Caco-2 (cell line): ENCODE data around the gene PRPF31. TPM values are rescaled to one million over a fixed set of nuclear protein-coding genes. Genes with fewer than 3 reads are reported as not detected.
"Not testable (repeated sequence)": the region's sequence is repeated elsewhere in the genome, so short reads cannot be mapped to it uniquely, and the experiment has no call there.

Experiments used
- BruUV-seq: library from RNA; stranded (reverse); fragments of 400-500 nt; replicated peaks from 2 replicates; lab custom pipeline; 2021; lab: Mats Ljungman, UMichigan
- CTCF ChIA-PET: fragments of 300-600 bp; sonication (Branson Sonifier 250); formaldehyde crosslinking; loops from one replicate; lab custom pipeline; 2022; ENCODE audit warnings: antibody characterized with exemption; lab: Charles Lee
- POLR2A ChIA-PET: fragments of 300-600 bp; sonication (Branson Sonifier 250); formaldehyde crosslinking; loops from one replicate; lab custom pipeline; 2022; ENCODE audit warnings: antibody characterized with exemption; lab: Charles Lee
- DNase-seq, 2 experiments: peaks; one replicate each; pipeline versions ENCODE4 v3.0.0 to v3.0.0-alpha.2; 2020 to 2022
- H3K27me3 ChIP-seq: replicated peaks from 2 replicates; pipeline ENCODE4 v1.6.0; 2011; ENCODE audit warnings: low read length; ENCODE audit not compliant: control insufficient read depth, insufficient read depth
- H3K36me3 ChIP-seq: 2 replicates; pipeline ENCODE4 v1.5.1; 2011; ENCODE audit warnings: low read length; ENCODE audit not compliant: control insufficient read depth, insufficient read depth
- H3K4me1 ChIP-seq: fragments of 250-450 bp; sonication (Bioruptor Pico); 2 replicates; pipeline ENCODE4 v1.5.1; 2020; ENCODE audit warnings: mild to moderate bottlenecking
- H3K4me3 ChIP-seq: 2 replicates; pipeline ENCODE4 v1.5.1; 2011; ENCODE audit warnings: low read depth, mild to moderate bottlenecking, control low read depth, low read length
- H3K9me3 ChIP-seq: fragments of 250-450 bp; sonication (Bioruptor Pico); 2 replicates; pipeline ENCODE4 v1.5.1; 2020; ENCODE audit warnings: mild to moderate bottlenecking, moderate library complexity
- H3K27ac Mint-ChIP-seq: one replicate; pipeline ENCODE4 v1.8.0; 2022; ENCODE audit warnings: mixed read lengths; ENCODE audit not compliant: unreplicated experiment
- H3K27me3 Mint-ChIP-seq: one replicate; pipeline ENCODE4 v1.8.0; 2022; ENCODE audit warnings: mixed read lengths; ENCODE audit not compliant: insufficient read depth, unreplicated experiment
- H3K36me3 Mint-ChIP-seq: one replicate; pipeline ENCODE4 v1.8.0; 2022; ENCODE audit warnings: mild to moderate bottlenecking, mixed read lengths; ENCODE audit not compliant: insufficient read depth, unreplicated experiment
- H3K4me1 Mint-ChIP-seq: one replicate; pipeline ENCODE4 v1.8.0; 2022; ENCODE audit warnings: low read depth, mixed read lengths; ENCODE audit not compliant: unreplicated experiment
- H3K4me3 Mint-ChIP-seq: one replicate; pipeline ENCODE4 v1.8.0; 2022; ENCODE audit warnings: mild to moderate bottlenecking, moderate library complexity, mixed read lengths; ENCODE audit not compliant: unreplicated experiment
- H3K9me3 Mint-ChIP-seq: one replicate; pipeline ENCODE4 v1.8.0; 2022; ENCODE audit warnings: mixed read lengths; ENCODE audit not compliant: unreplicated experiment
- CTCF ChIP-seq, 2 experiments: fragments of 200-600 bp in 1 of 2; IDR thresholded peaks; 1 replicate in 1 of 2; 2 replicates in 1 of 2; pipeline versions ENCODE4 v1.5.1 to v1.8.0; 2011 to 2022; ENCODE audit warnings: antibody characterized with exemption in 1 of 2, control low read depth in 1 of 2, inconsistent platforms in 1 of 2, low read depth in 1 of 2, low read length in 1 of 2, mild to moderate bottlenecking in 1 of 2, moderate library complexity in 1 of 2; ENCODE audit not compliant: insufficient read depth in 1 of 2, severe bottlenecking in 1 of 2, unreplicated experiment in 1 of 2
- intact Hi-C: fragments of 100-400 bp; cut with micrococcal nuclease; formaldehyde crosslinking; loops from one replicate; pipeline ENCODE4 v1.10.0; 2022; ENCODE audit not compliant: unreplicated experiment
- total RNA-seq: library from RNA; stranded (reverse); gene quantifications from 2 replicates; pipeline ENCODE4 v1.2.3, GENCODE V29; 2022

PRPF31 gene
- total RNA-seq, 1 experiment from 2014 or later, result 99.0 TPM

DNA sequence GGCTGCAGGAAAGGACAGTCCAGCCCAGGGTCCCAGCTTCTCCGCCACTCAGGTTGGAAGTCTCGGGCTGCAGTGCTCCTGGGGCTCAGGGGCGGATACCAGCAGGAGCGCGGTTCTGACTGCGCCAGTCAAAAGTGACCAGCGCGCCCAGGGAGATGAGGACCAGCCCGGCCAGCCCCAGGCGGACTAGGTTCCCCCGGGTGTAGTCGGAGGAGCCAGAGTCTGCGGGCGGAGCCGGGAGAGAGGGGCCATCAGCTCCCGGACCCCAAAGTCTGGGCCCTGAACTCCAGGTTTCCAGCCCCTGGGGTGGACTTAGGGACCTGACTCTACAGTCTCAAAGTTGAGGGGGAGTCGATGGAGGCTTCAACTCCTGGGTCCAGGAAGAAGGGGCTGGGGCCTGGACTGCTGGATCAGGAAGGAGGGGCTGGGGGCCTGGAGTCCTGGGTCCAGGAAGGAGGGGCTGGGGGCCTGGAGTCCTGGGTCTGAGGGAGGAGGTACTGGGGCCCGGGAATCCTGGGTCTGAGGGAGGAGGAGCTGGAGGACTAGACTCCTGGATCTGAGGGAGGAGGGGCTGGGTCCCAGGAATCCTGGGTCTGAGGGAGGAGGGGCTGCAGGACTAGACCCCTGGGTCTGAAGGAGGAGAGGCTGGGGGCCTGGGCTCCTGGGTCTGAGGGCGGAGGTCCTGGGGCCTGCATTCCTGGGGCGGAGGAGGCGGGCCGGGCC is 20.3 kb upstream of the PRPF31 start:
- peaks cover 9% of the 10 kb centered on the region for H3K9me3 Mint-ChIP-seq
- ChIA-PET CTCF (interaction anchor here (0.6 to 1.0 kb wide), 7 partner anchors 34 to 656 kb away, joined by 3 to 8 read pairs (median 4); partner anchors contain the start of gene MBOAT7), POLR2A (interaction anchor here (0.7 kb wide), 1 partner anchor 42 kb away, joined by 3 read pairs; the partner anchor contains the start of gene CNOT3)
- Histone ChIP-seq H3K27me3 (no peaks in the 10 kb centered on the region), H3K4me1 (peaks cover 13% of the 10 kb centered on the region), H3K9me3 (no peaks in the 10 kb centered on the region; the same call in 1 of the 2 replicates), H3K36me3 (no peaks in the 10 kb centered on the region), H3K4me3 (peak overlapping the region; percentile 42)
- no peaks in the 10 kb centered on the region for H3K36me3 Mint-ChIP-seq
- H3K27ac Mint-ChIP-seq, result no peak overlapping the region
- intact Hi-C loops, result no loop called here
- no peak for TF ChIP-seq CTCF (IDR thresholded peaks at IDR 0.05; ENCODE audit: insufficient read depth in 1 of 2, low read depth in 1 of 2, low read length in 1 of 2, severe bottlenecking in 1 of 2, unreplicated experiment in 1 of 2)
- H3K4me1 Mint-ChIP-seq, result peaks cover 7% of the 10 kb centered on the region
- H3K27me3 Mint-ChIP-seq, result peaks cover 7% of the 10 kb centered on the region
- H3K4me3 Mint-ChIP-seq, result peak overlapping the region; percentile 68
- no peak for DNase-seq
- BruUV-seq, result no TSS peak

GRCh38 chr19:54095859-54096616 is 19.5 kb upstream of the PRPF31 start:
- not testable (repeated sequence) for H3K27me3 Mint-ChIP-seq, H3K4me1 Mint-ChIP-seq, H3K27me3 ChIP-seq, H3K36me3 Mint-ChIP-seq, BruUV-seq, H3K36me3 ChIP-seq, H3K9me3 Mint-ChIP-seq, H3K9me3 ChIP-seq
- H3K27ac Mint-ChIP-seq, result peak overlapping the region; percentile 36
- POLR2A ChIA-PET, result interaction anchor here (0.7 kb wide), 1 partner anchor 41 kb away, joined by 3 read pairs; the partner anchor contains the start of gene CNOT3
- peak; percentile 56 to 65 for DNase-seq
- intact Hi-C loops, result loop anchor here (1.0 kb wide), 1 partner anchor 254 kb away; no protein-coding TSS in a partner anchor
- CTCF ChIA-PET, result interaction anchor here (0.6 to 1.0 kb wide), 7 partner anchors 35 to 657 kb away, joined by 3 to 8 read pairs (median 4); partner anchors contain the start of gene MBOAT7
- peak overlapping the region; percentile 68 for H3K4me3 Mint-ChIP-seq
- H3K4me1 ChIP-seq, result peaks cover 13% of the 10 kb centered on the region
- H3K4me3 ChIP-seq, result peak overlapping the region; percentile 42

GRCh38 chr19:54096617-54097106 is 18.9 kb upstream of the PRPF31 start:
- TF ChIP-seq CTCF (IDR thresholded peaks at IDR 0.05; ENCODE audit: insufficient read depth in 1 of 2, low read depth in 1 of 2, low read length in 1 of 2, severe bottlenecking in 1 of 2, unreplicated experiment in 1 of 2), result peak; percentile 11 to 45

More at GRCh38 chr19:54096617-54097106, 18.9 kb upstream of the PRPF31 start:
- no peaks in the 10 kb centered on the region; the same call in 1 of the 2 replicates for H3K9me3 ChIP-seq
- peak; percentile 32 to 57 for DNase-seq
- no TSS peak for BruUV-seq
- peak overlapping the region; percentile 36 for H3K27ac Mint-ChIP-seq
- ChIA-PET CTCF (interaction anchor here (0.6 to 1.2 kb wide), 3 partner anchors 69 to 917 kb away, joined by 3 read pairs; no protein-coding TSS in a partner anchor), POLR2A (no interaction called here)
- intact Hi-C loops, result loop anchor here (1.0 kb wide), 1 partner anchor 254 kb away; no protein-coding TSS in a partner anchor
- no peaks in the 10 kb centered on the region for H3K27me3 ChIP-seq
- peaks cover 13% of the 10 kb centered on the region for H3K4me1 ChIP-seq
- H3K4me3 ChIP-seq, result no peak overlapping the region
- H3K36me3 ChIP-seq, result no peaks in the 10 kb centered on the region
- H3K9me3 Mint-ChIP-seq, result peaks cover 9% of the 10 kb centered on the region
- H3K36me3 Mint-ChIP-seq, result no peaks in the 10 kb centered on the region
- peak overlapping the region; percentile 68 for H3K4me3 Mint-ChIP-seq
- H3K27me3 Mint-ChIP-seq, result peaks cover 7% of the 10 kb centered on the region
- peaks cover 7% of the 10 kb centered on the region for H3K4me1 Mint-ChIP-seq
